Measurements from ENCODE around the gene ALPL.
"Not testable (repeated sequence)": the region's sequence is repeated elsewhere in the genome, so short reads cannot be mapped to it uniquely, and the experiment has no call there.

Gene ALPL

DNA sequence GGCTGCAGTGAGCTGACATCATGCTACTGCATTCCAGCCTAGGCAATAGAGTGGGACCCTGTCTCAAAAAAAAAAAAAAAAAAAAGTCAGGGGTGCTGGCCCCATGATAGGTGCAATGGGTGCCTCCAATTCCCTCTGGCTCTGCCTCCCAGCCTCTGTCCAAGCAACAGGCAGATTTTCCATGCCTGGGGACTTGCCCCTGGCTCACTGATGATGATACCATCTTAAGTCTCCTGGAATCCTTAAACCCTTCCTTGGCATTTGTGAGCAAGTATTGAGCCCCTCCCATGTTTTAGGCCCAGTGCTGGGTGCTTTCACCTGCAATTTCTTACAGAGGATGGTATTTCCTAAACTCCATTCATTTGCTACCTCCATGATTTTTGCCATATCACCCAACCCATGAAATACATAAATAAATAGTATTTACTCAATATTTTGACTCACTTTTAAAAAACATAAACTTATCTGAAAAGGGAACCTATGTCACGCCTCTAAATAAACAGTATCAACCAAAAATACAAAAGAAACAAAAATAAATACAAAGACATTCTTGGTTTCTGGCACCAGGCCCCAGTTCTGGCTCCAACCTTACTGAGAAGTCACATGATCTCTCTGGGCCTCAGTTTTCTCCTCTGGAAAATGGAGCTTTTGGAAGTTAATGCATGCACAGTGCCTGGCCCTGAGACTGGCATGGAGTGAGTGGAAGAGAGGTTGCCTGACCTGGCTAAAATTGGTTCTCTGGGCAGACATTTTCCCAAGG, 1.5 kb upstream of the ALPL start:
- DNase-seq (ENCODE audit: low spot score): no peak

DNA sequence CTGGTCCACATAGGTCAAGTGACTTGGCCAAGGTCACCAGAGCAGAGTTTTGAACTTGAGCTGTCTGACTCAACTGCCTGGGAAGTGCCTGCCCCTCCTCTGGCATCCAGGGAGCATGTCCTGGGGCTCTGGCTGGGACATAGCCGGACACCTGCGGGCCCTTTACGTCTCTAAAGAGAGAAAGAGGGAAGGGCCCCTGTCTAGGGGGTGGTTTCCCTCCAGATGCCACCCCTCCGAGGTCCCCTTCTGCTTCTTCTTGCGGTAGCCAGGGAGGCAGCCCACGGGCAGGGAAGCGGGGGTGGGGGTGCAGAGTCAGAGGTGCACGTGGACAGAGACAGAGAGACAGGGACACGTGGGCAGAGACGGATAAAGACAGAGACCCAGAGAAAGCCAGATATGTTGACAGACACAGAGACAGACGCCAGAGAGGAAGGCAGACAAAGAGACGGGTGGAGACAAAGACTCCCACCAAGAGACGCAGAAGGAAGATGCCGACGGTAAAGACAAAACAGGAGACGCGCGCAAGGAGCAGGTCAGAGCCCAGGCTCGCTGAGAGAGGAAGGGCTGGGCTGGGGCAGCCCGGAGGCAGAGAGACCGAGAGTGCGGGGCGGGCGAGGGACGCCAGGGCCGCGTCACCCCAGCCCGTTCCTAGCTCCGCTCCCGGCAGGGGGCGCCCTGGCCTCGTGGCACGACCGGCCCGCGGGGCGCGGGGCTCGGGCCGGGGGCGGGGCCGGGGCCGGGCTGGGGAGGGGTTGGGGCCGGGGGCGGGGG, 458 bp upstream of the ALPL start:
- DNase-seq (ENCODE audit: low spot score): peak; percentile 82

DNA sequence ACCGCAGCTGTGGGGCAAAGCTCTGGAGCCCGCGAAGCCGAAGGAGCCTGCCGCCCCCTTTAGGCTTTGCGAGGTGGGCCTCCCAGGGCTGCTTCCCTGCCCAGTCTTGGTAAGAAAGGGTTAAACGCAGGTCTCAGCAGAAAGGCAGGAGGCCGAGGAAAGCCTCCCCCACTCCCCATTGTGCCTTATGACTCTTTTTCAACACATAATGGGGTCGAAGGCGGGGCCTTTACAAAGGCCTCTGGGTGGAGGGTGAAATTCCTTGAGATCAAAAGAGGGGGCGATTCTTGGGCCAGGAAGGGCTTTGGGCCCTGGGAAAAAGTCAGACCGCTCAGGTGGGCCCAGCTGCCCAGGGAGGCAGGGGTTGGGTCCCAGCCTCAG, 880 bp downstream of the ALPL start:
- no peak for DNase-seq (ENCODE audit: low spot score)

DNA sequence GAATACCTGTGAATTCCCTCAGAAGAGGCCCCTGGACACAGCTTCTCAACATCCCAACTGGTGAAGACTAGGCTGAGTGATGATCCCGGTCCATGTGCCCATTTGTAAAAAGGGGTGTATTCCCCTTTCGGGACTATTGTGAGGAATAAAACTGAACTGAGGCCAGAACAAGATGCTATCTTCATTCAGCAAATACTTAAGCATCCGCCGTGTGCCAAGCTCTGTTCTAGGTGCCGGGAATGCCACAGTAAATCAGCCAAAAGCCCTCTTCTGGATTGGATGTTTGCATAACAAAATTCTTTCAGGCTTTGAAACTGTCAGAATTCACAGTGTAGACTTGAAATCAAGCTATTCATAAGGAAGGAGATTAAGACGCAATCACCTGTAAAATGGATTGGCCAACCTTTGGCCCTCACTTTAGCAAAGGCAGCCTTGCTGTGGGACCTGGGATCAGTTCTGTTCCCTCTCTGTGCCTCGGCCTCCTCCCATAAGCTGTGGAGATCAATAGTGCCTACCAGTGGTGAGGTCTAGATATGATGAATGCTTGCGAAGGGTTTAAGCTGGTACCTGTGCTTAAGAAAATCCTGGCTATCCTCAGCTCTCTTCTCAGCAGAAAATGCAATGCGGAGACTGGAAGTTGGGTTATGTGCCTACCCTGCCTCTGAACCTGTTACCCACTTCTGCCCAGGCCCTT, 1.8 kb downstream of the ALPL start:
- DNase-seq (ENCODE audit: low spot score): no peak

DNA sequence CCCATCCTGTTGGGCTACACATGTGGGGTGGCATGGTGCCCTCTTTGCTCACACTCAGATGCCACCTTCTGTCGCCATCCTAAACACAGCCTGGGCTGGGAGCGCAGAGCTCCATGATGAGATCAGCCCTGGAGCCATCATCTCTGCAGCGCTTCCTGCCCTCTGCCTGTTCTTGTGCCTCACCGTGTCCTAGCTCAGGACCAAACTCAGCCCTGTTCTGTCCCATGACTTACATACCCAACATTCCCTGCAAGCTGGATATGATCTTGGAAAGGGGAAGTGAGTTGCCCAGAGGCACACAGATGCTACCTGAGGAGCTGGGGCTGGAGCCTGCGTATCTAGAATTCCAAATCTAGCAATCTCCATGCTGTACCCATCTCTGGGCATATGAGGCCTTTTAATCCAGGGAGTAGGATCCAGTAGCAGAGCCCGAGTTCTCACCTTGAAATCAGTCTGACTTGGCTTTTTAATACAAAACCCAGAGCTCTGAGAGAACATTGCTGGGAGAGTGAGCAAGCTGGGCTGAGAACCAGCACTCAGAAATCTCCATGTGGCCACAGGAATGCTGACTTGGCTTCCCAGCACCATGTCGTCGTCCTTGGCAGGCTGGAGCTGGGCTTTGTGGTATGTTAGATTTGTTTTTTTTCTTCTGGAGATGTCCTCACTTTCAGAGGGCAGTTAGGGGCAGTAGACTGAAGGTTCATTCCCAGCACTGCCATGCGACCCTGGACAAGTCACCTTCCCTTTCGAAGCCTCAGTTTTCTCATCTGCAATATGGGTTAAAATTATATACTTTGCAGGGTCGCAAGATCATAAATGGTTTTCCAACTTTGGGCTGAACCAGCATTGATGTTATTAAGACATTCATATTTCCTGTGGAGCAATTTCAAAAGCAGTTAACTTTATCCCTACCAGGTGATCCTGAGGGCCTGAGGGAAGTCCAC, 2.6 kb downstream of the ALPL start:
- DNase-seq (ENCODE audit: low spot score): peak; percentile 95

DNA sequence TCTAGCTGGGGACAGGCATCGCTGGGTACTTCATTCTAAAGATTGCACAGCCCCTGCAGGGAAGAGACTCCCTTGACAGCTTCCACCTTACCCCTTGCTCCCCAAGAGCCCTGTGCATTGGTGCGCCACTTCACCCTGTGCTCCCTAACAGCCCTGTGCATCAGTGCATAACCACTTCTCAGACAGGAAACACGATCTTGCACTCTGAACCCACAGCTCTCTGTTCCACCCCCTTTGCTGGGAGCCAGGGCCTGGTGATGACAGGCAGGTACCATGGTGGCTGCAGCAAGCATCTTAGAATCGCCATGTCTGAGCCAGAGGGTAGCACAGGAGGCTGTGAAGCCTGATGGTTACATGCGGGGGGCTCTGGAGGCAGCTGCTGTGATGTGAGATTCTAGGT, 5.0 kb downstream of the ALPL start:
- no peak for DNase-seq (ENCODE audit: low spot score)

DNA sequence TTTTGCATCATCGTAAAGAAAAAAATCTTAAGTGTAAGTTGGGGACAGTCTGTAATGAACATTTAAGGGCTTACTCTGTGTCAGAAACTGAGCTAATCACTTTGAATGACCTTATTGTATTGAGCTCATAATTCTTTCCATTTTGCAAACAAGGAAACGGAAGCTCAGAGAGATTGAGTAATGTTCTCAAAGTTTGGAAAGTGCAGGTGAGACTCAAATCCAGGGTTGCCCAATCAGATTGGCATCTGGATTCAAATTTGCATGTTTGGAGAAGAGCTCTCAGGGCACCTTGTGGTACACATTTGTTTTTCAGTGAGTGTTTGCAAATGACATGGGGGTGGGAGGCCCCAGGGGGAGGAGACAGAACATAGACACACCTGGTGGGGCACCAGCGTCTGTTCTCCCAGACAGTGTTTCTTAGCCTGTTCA, 8.0 kb downstream of the ALPL start:
- DNase-seq (ENCODE audit: low spot score): no peak

DNA sequence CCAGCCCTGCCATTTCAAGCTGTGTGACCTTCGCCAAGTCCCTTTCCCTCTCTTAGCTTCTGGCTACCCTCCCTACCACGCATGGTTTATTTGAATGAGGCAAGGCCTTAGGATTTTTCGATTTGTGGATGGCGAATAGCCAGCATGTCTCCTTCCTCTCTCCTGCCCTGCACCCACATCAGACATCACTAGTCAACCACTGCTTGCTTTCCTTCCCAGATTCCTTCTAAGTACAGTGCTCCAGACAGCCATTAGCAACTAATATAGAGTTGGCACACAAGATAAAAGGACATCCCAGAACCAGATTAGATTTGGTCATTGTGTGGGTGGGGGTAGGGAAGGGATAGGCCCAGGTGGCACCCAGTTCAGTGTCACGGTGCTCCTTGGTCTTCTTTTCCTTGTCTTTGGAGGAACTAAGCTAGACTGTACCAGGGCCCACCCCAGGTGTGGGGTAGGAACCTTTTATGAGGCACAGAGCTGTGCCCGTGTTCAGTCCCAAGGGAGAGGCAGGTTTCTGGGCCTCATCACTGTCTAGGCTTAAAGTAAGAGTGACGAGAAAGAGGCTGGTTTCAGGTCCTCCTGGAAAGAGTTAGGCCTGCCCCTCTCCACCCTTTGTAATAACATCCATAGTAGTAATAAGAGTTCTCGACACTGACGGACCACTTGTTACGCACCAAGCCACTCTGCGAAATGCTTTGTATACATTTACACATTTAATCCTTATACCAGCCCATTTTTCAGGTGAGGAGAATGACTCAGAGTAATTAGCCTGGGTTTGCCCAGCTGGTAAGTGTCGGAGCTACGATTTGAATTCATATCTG, 8.6 kb downstream of the ALPL start:
- no peak for DNase-seq (ENCODE audit: low spot score)

DNA sequence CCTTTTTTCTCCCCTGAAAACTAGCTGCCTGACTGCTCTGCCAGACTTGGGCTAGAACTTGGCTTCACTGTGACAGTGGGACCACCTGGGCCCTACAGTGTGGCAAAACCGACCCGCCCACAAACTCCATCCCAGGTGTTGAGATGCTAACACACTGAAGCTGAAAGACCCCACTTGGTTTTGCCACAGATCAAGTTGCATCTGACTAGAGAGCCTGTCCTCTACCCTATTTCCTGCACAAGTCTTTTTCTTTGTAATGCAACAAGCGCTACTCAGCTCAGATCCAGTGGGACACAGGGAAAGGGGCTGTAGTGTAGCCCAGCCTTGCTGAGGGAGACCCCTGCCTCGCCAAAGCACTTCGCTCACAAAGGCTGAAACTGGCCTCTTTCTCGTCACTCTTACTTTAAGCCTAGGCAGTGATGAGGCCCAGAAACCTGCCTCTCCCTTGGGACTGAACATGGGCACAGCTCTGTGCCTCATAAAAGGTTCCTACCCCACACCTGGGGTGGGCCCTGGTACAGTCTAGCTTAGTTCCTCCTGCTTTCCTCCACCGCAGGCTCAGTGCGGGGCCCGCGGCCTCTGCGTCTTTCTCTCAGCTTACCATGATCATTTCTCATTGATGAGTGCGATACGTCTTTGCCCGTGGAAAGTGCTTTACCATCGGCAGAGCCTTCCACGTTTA, 9.7 kb downstream of the ALPL start:
- no peak for DNase-seq (ENCODE audit: low spot score)

DNA sequence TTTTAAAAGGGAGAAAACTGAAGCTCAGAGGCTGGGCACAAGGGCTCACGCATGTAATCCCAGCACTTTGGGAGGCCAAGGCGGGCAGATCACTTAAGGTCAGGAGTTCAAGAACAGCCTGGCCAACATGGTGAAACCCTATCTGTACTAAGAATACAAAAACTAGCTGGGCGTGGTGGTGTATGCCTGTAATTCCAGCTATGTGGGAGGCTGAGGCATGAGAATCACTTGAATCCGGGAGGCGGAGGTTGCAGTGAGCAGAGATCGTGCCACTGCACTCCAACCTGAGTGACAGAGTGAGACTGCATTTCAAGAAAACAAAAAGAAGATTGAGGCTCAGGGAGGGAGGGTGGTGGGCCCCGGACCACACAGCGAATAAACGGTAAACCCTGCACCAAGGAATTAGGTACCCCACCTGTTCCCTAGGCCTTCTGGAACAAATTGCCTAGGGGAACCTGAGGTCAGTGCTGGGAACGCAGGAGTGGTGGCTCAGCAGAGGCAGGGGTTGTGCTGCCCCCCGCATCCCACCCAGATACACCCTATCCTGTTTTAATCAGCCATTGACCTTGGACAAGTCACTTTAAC, 10.4 kb downstream of the ALPL start:
- not testable (repeated sequence) for DNase-seq (ENCODE audit: low spot score)

DNA sequence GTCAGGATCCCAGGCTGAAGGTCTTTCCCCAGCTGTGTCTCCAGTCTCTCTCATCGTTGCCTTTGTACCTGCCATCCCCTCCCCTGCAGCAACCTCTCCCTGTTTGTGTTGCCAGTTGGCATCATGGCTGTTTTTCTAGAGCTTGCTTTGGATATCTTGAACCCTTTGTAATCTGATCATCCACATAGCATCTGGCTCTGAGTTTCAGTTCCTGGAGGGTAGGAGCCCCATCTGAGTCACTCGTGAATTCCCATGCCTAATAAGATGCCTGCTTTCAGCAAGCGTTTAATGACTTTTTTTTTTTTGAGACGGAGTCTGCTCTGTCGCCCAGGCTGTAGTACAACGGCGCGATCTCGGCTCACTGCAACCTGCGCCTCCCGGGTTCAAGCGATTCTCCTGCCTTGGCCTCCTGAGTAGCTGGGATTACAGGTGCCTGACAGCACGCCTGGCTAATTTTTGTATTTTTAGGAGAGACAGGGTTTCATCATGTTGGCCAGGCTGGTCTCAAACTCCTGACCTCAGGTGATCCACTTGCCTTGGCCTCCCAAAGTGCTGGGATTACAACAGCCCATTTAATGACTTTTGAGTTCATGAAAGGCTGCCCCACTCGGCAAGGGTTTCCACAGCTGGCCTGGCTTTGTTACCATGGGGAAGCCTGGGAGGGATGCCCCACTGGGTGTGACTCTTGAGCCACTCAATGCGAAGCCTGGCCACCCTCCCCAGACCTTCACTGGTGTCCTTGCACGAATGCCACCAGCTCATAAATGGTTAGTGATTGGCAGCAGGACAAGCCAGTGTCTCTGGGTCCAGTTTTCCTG, 11.9 kb downstream of the ALPL start:
- DNase-seq (ENCODE audit: low spot score): no peak

DNA sequence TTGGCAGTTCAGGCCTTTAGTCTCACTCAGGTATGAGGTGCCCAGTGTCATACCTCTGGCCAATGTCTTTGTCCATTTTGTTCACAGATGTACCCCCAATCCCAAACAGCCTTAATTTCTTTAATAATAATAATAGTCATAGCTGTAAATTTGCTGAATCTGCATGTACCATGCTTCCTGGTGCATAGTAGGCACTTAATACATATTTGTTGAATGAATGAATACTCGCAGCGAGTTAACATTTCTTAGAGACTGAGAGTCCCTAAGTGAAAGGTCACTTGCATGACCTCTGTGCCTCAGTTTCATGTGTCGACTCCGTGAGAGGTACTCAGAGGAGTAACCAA, 12.5 kb downstream of the ALPL start:
- DNase-seq (ENCODE audit: low spot score): no peak

DNA sequence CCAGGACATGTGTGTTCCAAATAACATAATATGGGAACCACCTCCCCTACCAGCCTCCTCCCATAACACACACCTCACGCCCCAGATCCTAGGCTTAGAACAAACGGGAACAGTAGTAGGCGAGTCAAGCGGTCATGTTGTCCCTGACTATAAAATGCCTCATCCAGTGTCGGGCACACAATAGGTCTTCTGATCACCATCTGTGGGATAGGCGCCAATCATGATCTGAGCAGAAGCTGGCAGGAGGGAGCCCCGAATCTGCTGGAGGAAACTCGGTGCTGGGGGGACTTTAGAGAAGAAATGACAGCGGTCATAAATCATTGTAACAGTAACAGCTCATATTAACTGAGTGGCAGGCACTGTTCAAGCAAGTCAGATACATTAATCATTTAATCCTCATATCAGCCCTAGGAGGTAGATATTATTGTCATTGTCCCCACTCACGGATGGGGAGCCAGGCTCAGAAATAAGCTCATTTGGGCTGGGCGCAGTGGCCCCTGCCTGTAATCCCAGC, 13.4 kb downstream of the ALPL start:
- DNase-seq (ENCODE audit: low spot score): no peak

DNA sequence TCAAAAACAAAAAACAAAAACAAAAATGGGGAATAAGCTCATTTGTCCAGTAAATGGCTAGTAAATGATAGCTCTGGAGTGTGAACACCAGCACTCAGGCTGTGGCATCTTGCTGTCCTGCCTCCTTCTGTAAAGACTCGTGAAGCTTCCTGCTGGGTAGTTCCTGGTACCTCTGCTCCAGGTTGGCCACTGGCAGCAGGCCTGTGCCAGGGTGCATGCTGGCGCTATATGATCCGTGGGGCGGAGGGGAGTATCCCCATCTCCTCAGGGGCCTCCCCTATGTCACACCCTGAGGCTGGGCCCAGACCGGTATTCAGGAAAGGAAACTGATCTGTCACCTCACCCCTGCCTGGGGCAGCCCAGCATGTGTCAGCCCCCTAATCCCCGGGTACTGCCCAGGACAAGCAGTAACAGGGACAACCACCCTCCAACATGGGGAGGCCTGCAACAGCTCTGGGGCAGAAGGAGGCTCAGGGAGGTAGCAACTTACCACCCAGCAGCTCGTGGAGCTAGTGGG, 14.1 kb downstream of the ALPL start:
- DNase-seq (ENCODE audit: low spot score): no peak

DNA sequence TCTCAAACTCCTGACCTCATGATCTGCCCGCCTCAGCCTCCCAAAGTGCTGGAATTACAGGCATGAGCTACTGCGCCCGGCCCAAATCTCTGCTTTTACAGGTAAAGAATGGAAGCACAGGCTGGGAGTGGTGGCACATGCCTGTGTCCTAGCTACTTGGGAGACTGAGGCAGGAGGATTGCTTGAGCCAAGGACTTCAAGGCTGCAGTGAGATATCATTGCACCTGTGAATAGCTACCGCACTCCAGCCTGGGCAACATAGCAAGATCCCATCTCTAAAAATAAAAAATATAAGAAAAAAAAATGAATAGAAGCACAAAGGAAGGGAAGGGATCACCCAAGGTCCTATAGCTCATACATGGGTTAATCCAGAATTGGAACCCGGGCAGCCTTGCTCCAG, 15.0 kb downstream of the ALPL start:
- no peak for DNase-seq (ENCODE audit: low spot score)

DNA sequence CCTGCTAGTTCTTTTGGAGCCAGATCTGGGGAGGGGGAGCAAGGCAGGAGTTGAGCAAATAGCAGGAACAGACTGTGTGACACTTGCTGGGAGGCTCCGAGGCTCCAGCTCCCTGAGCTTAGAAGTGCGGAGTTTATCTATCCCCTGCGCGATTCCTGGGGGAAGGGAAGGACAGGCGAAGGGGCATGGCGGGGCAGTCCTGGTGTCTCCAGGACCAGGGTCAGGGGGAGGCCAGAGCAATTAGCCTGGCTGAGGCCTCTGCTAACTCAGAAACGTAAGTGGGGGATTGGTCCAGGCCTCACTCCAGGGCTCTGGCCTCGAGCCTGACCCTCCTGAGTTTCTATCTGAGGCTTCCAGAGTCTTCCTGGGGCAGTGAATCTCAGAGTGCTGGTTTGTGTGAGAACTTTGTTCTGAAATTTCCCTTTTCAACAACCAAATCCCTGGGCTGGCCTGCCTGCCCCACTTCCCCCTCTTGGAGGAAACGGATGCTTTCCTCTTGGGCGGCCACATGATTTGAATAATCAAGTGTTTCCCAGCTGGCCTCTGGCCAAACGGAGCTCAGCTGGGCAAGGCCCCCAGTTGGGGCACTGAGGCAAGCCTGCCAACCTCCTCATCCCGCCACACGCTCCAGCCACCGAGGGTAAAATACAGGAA, 15.6 kb downstream of the ALPL start:
- no peak for DNase-seq (ENCODE audit: low spot score)

DNA sequence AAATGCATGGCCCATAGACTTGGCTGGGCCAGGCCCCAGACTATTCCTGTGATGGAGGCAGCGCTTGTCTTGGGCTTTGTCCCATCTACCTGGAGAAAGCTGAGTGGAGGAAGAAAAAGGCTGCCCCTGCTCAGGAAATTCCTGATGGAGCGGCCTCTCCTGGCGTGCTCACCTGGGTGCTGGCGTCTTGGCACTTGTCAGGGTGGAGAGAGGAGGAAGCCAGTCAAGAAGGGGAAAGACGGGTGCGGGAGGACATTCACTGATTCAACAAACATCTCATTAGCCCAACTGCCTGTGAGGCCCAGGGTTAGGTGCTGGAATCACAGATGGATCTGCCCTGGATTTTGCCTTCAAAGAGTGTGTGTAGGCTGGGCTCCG, 16.1 kb downstream of the ALPL start:
- no peak for DNase-seq (ENCODE audit: low spot score)

DNA sequence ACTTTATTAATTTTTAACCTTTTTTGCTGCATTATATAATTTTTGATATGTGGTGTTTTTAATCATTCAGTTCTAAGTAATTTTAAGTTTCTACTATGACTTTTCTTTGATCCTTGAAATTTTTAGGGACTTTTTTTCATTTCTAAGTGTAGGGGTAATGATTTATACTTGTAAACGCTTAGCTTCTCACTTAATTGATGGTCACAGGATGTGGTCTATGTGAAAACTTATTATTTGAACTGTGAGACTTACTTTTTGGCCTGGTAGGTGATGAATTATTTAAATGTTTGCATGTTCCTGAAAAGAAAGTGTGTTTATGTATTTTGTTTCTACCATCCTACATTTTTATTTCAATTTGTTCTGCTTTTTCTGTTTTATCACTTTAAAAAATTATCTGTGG, 17.2 kb downstream of the ALPL start:
- DNase-seq (ENCODE audit: low spot score): no peak

All from hepatic stellate cell (primary cell).